Endothelial cell (in vitro differentiated cells): ENCODE measurements around the gene RFNG. TPM values are rescaled to one million over a fixed set of nuclear protein-coding genes. Genes with fewer than 3 reads are reported as not detected.
"Not testable (repeated sequence)": the region's sequence is repeated elsewhere in the genome, so short reads cannot be mapped to it uniquely, and the experiment has no call there.

ENCODE experiments used
- DNase-seq: peaks from one replicate; pipeline ENCODE4 v3.0.0; 2021; ENCODE audit warnings: low spot score
- H3K27ac Mint-ChIP-seq: one replicate; pipeline ENCODE4 v1.8.0; 2021; ENCODE audit warnings: mixed read lengths, inconsistent platforms; ENCODE audit not compliant: unreplicated experiment
- H3K27me3 Mint-ChIP-seq: one replicate; pipeline ENCODE4 v1.8.0; 2021; ENCODE audit warnings: mild to moderate bottlenecking, moderate library complexity, mixed read lengths, inconsistent platforms; ENCODE audit not compliant: unreplicated experiment
- H3K36me3 Mint-ChIP-seq: one replicate; pipeline ENCODE4 v1.8.0; 2021; ENCODE audit warnings: mild to moderate bottlenecking, low read depth, mixed read lengths, inconsistent platforms; ENCODE audit not compliant: unreplicated experiment
- H3K4me1 Mint-ChIP-seq: one replicate; pipeline ENCODE4 v1.8.0; 2021; ENCODE audit warnings: mild to moderate bottlenecking, mixed read lengths, inconsistent platforms; ENCODE audit not compliant: unreplicated experiment
- H3K4me3 Mint-ChIP-seq: one replicate; pipeline ENCODE4 v1.8.0; 2021; ENCODE audit warnings: mild to moderate bottlenecking, mixed read lengths, inconsistent platforms; ENCODE audit not compliant: unreplicated experiment
- H3K9me3 Mint-ChIP-seq: one replicate; pipeline ENCODE4 v1.8.0; 2021; ENCODE audit warnings: mixed read lengths, inconsistent platforms; ENCODE audit not compliant: unreplicated experiment
- total RNA-seq: library from RNA; stranded (reverse); fragmentation: NEBNext Ultra II Directional; extraction: Animal tissue kit (Norgen Biotek cat#: 25700); gene quantifications from one replicate; pipeline ENCODE4 v1.2.1, GENCODE V29; 2021; ENCODE audit not compliant: unreplicated experiment
- TF ChIP-seq, protein P1 (sequence below): fragments of 200-600 bp; sonication (generic); IDR thresholded peaks from one replicate; pipeline ENCODE4 v1.5.0; 2021; ENCODE audit warnings: antibody characterized with exemption; ENCODE audit not compliant: unreplicated experiment

The RFNG gene
- total RNA-seq, 1 donor from 2014 or later: 19.7 TPM

DNA sequence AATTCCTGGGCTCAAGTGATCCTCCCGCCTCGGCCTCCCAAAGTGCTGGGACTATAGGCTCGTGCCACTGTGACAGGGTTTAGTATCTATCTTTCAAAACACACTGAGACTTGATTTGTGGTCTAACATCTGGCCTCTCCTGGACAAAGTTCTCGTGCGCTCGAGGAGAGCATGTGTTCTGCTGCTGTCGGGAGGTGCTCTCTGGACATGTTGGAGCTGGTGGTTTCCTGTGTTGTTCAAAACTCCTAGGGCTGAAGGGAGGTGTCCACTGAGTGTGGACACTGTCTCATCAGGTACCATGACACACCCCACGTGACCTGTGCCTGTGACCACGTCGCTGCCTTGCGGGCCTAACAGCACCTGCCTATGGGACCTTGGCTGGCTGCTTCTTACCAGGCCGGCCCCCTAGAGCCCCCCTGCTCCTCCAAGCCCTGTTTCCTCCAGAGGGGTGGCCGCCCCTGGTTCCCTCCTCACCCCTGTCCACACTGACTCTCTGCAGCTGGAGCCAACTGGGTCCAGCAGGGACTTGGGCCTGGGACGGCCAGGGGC lies 5.6 kb downstream of the RFNG start:
- Mint-ChIP-seq H3K4me1 (no peaks in the 10 kb centered on the region), H3K36me3 (peaks cover 8% of the 10 kb centered on the region), H3K27me3 (peaks cover 13% of the 10 kb centered on the region), H3K9me3 (no peaks in the 10 kb centered on the region), H3K27ac (no peak overlapping the region), H3K4me3 (no peak overlapping the region)
- TF ChIP-seq, protein P1, sequence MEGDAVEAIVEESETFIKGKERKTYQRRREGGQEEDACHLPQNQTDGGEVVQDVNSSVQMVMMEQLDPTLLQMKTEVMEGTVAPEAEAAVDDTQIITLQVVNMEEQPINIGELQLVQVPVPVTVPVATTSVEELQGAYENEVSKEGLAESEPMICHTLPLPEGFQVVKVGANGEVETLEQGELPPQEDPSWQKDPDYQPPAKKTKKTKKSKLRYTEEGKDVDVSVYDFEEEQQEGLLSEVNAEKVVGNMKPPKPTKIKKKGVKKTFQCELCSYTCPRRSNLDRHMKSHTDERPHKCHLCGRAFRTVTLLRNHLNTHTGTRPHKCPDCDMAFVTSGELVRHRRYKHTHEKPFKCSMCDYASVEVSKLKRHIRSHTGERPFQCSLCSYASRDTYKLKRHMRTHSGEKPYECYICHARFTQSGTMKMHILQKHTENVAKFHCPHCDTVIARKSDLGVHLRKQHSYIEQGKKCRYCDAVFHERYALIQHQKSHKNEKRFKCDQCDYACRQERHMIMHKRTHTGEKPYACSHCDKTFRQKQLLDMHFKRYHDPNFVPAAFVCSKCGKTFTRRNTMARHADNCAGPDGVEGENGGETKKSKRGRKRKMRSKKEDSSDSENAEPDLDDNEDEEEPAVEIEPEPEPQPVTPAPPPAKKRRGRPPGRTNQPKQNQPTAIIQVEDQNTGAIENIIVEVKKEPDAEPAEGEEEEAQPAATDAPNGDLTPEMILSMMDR: no peak
- DNase-seq: no peak

DNA sequence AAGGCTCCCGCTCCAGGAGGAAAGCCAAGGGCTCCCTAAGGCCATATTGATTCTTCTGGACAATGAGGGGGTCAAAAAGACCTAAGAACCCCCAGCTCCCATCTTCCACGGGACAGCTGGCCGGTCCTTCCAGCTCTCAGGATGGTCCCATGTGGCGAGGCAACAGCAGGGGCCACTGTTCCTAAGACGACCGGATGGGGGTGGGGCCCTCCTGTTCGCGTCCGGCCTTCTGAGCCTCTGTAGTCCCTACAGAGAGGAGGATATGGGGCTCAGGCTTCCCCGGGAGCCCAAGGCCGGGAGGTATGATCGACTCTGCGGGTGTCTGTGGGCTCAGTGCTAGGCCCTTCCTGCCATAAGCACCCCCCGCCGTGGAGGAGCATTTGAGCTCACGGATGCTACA lies 8.1 kb downstream of the RFNG start:
- H3K4me1 Mint-ChIP-seq: no peaks in the 10 kb centered on the region
- no peaks in the 10 kb centered on the region for H3K9me3 Mint-ChIP-seq
- DNase-seq: no peak
- H3K27ac Mint-ChIP-seq: no peak overlapping the region
- peaks cover 8% of the 10 kb centered on the region for H3K36me3 Mint-ChIP-seq
- peaks cover 12% of the 10 kb centered on the region for H3K27me3 Mint-ChIP-seq
- TF ChIP-seq, protein P1: no peak
- H3K4me3 Mint-ChIP-seq: no peak overlapping the region

DNA sequence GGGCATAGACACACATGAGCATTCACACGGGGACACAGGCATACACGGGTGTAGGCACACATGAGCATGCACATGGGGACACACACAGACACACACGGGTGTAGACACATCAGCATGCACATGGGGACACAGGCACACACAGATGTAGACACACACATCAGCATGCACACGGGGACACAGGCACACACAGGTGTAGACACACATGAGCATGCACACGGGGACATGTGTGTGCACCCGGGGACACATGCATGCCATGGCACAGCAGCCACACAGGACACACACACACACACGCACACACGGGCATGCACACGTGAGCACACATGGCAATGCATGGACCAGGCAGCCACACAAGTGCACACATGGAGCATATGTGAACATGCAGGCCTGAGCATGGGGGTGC lies 9.0 kb downstream of the RFNG start:
- H3K4me1 Mint-ChIP-seq: peaks cover 6% of the 10 kb centered on the region
- H3K36me3 Mint-ChIP-seq: peaks cover 6% of the 10 kb centered on the region
- H3K4me3 Mint-ChIP-seq: no peak overlapping the region
- TF ChIP-seq, protein P1: no peak
- no peaks in the 10 kb centered on the region for H3K9me3 Mint-ChIP-seq
- no peak for DNase-seq
- H3K27me3 Mint-ChIP-seq: peaks cover 12% of the 10 kb centered on the region
- H3K27ac Mint-ChIP-seq: no peak overlapping the region

DNA sequence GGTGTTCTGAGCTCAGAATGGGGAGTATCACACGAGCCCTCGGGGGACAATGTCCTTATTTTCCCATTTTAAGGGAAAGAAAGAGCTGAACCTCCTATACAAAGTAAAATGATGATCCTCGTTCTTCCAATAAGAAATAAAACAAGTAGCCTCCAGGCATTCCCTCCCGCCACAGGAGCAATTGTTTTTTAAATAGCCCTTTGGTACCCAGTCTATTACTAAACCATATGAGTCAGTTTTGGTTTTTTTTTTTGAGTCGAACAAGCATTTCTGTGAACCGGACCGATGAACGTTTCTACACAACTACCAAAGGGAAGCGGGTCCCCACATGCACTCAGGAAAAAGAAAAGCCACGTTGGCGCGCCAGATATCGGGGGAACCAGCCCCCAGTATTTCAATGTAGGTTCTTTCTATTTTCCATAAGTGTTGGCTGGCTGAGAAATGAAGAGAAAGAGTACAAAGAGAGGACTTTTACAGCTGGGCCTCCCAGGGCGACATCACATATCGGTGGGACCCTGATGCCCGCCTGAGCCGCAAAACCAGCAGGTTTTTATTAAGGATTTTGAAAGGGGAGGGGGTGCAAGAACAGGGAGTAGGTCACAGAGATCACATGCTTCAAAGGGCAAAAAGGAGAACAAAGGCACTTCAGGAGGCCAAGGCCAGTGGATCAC lies 10.3 kb downstream of the RFNG start:
- H3K9me3 Mint-ChIP-seq: no peaks in the 10 kb centered on the region
- H3K27ac Mint-ChIP-seq: no peak overlapping the region
- H3K4me1 Mint-ChIP-seq: peaks cover 6% of the 10 kb centered on the region
- DNase-seq: no peak
- H3K4me3 Mint-ChIP-seq: peak overlapping the region; percentile 1
- no peaks in the 10 kb centered on the region for H3K36me3 Mint-ChIP-seq
- TF ChIP-seq, protein P1: no peak
- peaks cover 12% of the 10 kb centered on the region for H3K27me3 Mint-ChIP-seq

DNA sequence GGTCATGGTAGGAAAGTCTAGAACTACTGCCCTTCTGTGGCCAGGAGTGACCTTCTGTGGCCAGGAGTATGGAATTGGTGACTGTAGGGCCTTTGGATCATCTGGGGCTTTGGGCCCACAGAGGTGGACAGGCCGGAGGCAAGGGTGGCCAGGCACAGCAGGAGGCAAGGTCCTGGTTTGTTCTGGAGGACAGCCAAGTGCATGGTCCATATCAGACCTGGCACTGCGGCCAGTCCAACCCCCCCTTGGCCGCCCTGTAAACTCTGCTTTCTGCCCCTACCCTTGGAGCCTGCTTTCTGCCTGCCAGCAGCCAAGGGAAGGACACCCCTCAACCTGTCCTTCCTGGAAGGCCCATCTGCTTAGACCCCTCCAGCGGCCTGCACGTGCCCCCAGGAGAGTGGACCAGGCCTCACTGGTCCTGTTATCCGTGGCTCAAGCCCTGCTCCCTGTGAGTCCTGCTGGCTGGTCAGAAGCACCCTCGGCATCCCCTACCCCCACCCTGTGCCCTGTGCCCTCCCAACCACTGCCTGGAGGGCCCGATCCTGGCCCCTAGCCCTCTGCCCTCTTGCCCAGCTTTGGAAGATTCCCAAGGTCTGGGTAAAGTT lies 11.8 kb downstream of the RFNG start:
- DNase-seq: no peak
- peaks cover 18% of the 10 kb centered on the region for H3K27me3 Mint-ChIP-seq
- H3K4me1 Mint-ChIP-seq: peaks cover 11% of the 10 kb centered on the region
- TF ChIP-seq, protein P1: no peak
- H3K27ac Mint-ChIP-seq: no peak overlapping the region
- H3K36me3 Mint-ChIP-seq: peaks cover 6% of the 10 kb centered on the region
- H3K9me3 Mint-ChIP-seq: no peaks in the 10 kb centered on the region
- no peak overlapping the region for H3K4me3 Mint-ChIP-seq

DNA sequence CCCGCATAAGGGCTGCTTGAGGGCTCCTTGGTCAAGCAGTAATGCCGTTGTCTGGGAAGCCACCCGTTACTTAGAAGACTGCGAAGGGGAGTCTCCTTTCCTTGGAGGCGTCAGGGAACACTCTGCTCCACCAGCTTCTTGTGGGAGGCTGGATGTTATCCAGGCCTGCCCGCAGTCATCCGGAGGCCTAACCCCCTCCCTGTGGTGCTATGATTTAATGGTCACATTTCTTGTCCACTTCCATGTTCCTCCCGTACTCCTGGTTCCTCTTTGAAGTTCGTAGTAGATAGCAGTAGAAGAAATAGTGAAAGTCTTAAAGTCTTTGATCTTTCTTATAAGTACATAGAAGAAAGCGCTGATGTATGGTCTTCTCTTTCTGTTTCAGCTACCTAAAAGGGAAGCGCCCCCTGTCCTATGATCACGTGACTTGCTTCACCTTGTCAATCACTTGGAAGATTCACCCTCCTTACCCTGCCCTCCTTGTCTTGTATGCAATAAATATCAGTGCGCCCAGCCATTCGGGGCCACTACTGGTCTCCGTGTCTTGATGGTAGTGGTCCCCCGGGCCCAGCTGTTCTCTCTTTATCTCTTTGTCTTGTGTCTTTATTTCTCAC lies 12.7 kb downstream of the RFNG start:
- not testable (repeated sequence) for H3K36me3 Mint-ChIP-seq, H3K27ac Mint-ChIP-seq, DNase-seq, H3K9me3 Mint-ChIP-seq, H3K4me3 Mint-ChIP-seq
- Mint-ChIP-seq H3K4me1 (peaks cover 11% of the 10 kb centered on the region), H3K27me3 (peaks cover 18% of the 10 kb centered on the region)
